22Rv1 (cell line): Measurements from ENCODE around the gene TOLLIP.

Source experiments
- ZFX ChIP-seq: fragments of 450-650 bp; IDR thresholded peaks from 2 replicates; pipeline ENCODE4 v1.6.1; 2017; ENCODE audit warnings: antibody characterized with exemption, borderline replicate concordance
- TF ChIP-seq, protein P1 (sequence below): fragments of 450-650 bp; IDR thresholded peaks from 2 replicates; pipeline ENCODE4 v1.5.1; 2017; ENCODE audit warnings: mild to moderate bottlenecking

DNA sequence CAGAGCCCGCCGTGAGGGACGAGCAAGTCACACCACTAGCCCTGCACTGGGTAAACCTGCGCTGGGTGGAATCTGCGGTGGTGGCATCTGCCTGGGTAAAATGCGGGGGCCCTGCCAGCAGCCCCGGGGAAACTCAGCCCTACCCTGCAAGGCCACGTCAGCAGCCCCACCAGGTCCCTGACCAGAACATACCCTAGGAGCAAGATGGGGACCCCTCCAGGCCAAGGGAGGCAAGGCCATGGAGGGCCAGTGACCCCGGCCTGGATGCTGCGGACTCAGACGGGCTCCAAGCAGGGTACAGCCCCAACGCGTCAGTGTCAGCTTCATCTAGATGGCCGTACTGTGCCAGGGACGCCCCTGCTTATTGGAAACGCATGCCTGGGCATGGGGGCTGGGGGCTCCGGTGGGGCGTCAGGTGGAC is 26.3 kb downstream of the TOLLIP start:
- TF ChIP-seq, protein P1, sequence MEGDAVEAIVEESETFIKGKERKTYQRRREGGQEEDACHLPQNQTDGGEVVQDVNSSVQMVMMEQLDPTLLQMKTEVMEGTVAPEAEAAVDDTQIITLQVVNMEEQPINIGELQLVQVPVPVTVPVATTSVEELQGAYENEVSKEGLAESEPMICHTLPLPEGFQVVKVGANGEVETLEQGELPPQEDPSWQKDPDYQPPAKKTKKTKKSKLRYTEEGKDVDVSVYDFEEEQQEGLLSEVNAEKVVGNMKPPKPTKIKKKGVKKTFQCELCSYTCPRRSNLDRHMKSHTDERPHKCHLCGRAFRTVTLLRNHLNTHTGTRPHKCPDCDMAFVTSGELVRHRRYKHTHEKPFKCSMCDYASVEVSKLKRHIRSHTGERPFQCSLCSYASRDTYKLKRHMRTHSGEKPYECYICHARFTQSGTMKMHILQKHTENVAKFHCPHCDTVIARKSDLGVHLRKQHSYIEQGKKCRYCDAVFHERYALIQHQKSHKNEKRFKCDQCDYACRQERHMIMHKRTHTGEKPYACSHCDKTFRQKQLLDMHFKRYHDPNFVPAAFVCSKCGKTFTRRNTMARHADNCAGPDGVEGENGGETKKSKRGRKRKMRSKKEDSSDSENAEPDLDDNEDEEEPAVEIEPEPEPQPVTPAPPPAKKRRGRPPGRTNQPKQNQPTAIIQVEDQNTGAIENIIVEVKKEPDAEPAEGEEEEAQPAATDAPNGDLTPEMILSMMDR = no peak
- TF ChIP-seq ZFX = no peak
